Tibial nerve (tissue), 4 donors: ENCODE results near the gene CSNK2A1. TPM values are rescaled to one million over a fixed set of nuclear protein-coding genes. Genes with fewer than 3 reads are reported as not detected.
A peak's percentile ranks its signal among the peaks of the same experiment; 100 is the strongest.
"Not testable (repeated sequence)": the region's sequence is repeated elsewhere in the genome, so short reads cannot be mapped to it uniquely, and the experiment has no call there.

Experiments
- DNase-seq, 2 donors: peaks; one replicate each; pipeline ENCODE4 v3.0.0-alpha.2; 2019; ENCODE audit warnings: low spot score in 2 of 2
- H3K27ac ChIP-seq, 4 donors: fragments of 200-600 bp; sonication (generic) in 3 of 4; one replicate each; pipeline ENCODE4 v1.5.1; 2017 to 2019; ENCODE audit warnings: mild to moderate bottlenecking in 1 of 4
- H3K27me3 ChIP-seq, 2 donors: fragments of 200-600 bp; sonication (generic) in 1 of 2; one replicate each; pipeline versions ENCODE4 v1.5.1 to v1.6.0; 2017 to 2019
- H3K36me3 ChIP-seq, 3 donors: fragments of 200-600 bp; sonication (generic); one replicate each; pipeline ENCODE4 v1.5.1; 2018 to 2019
- H3K4me1 ChIP-seq, 4 donors: fragments of 200-600 bp; sonication (generic) in 3 of 4; one replicate each; pipeline ENCODE4 v1.5.1; 2017 to 2019
- H3K4me3 ChIP-seq, 4 donors: fragments of 200-600 bp; sonication (generic) in 3 of 4; one replicate each; pipeline ENCODE4 v1.5.1; 2017 to 2019; ENCODE audit warnings: mild to moderate bottlenecking in 1 of 4, moderate library complexity in 1 of 4
- H3K9me3 ChIP-seq, 4 donors: fragments of 200-600 bp; sonication (generic) in 3 of 4; one replicate each; pipeline ENCODE4 v1.5.1; 2017 to 2019
- CTCF ChIP-seq, 5 experiments: fragments of 200-600 bp in 3 of 5; fragments of 450-650 bp in 2 of 5; sonication (generic) in 3 of 5; IDR thresholded peaks; one replicate each; pipeline ENCODE4 v1.5.1; 2016 to 2019; ENCODE audit warnings: antibody characterized with exemption in 5 of 5, mild to moderate bottlenecking in 3 of 5, moderate library complexity in 2 of 5
- EP300 ChIP-seq, 2 donors: sonication (generic); formaldehyde crosslinking; IDR thresholded peaks; one replicate each; pipeline ENCODE4 v1.6.1; 2017; ENCODE audit warnings: antibody characterized with exemption in 2 of 2, mild to moderate bottlenecking in 1 of 2
- POLR2A ChIP-seq, 2 donors: fragments of 450-650 bp; IDR thresholded peaks; one replicate each; pipeline ENCODE4 v1.6.1; 2017; ENCODE audit warnings: antibody characterized with exemption in 2 of 2, mild to moderate bottlenecking in 2 of 2, moderate library complexity in 2 of 2
- WGBS, 2 donors: methylation state at CpG; one replicate each; pipeline ENCODE4 v1.1.5; 2018; 5-methylcytosine and 5-hydroxymethylcytosine counted together
- total RNA-seq, 4 donors: library from RNA; depleted of rRNA; stranded (reverse); fragments of >200 nt; gene quantifications; one replicate each; pipeline ENCODE4 v1.1.0, GENCODE V29; 2016

The CSNK2A1 gene
- total RNA-seq, 4 donors from 2014 or later, result 60.7 to 73.0 (median 64.1) TPM

DNA sequence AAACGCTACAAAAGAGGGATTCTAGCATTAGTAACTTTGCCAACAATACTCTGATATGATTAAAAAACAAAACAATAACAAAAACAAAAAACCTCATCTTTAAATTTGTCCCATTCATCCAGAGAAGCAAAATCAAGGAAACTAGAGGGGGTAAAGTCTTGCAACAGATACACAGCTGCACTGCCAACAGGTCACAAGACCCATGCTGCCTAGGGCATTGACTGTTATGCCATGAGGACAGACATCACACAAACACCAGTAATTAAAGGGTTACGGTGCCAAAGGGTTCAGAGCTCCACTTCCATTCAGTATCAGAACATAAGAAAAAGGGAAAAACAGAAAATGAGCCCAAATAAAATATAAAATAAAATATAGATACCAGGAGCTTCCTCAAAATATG is 82.9 kb downstream of the CSNK2A1 start:
- H3K36me3 ChIP-seq, result no peaks in the 10 kb centered on the region
- peak overlapping the region in 2 of 4 donors; percentile 92 for H3K27ac ChIP-seq
- DNase-seq, result peak in 1 of 2 donors; percentile 48
- H3K27me3 ChIP-seq, result no peaks in the 10 kb centered on the region
- H3K9me3 ChIP-seq, result no peaks in the 10 kb centered on the region
- peak overlapping the region in 1 of 4 donors; percentile 98 for H3K4me3 ChIP-seq
- no peak for TF ChIP-seq CTCF (IDR thresholded peaks at IDR 0.05)
- TF ChIP-seq EP300 (IDR thresholded peaks at IDR 0.05), result no peak
- no peak for TF ChIP-seq POLR2A (IDR thresholded peaks at IDR 0.05)
- WGBS, 2 donors, result 34 to 43% methylated on average over 2 of the region's 2 CpGs
- H3K4me1 ChIP-seq, result peaks cover 0 to 50% (median 18%) of the 10 kb centered on the region in 4 donors

DNA sequence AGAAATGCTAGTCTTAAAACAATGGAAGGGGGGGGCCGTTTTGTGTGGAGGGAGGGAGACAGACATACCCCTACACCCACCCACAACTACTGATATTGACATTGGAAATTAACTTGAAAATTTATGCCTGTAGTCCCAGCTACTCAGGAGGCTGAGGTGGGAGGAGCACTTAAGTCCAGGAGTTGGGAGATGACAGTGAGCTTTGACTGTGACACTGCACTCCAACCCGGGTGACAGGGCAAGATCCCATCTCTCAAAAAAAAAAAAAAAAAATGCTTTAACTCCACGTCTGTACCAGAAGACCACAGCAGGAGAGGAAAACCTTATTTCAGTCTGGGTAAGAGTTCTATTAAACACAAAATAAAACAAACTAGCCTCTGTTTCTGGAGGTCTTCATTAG is 83.4 kb downstream of the CSNK2A1 start:
- Histone ChIP-seq H3K4me1 (peaks cover 0 to 51% (median 18%) of the 10 kb centered on the region in 4 donors), H3K4me3 (no peak overlapping the region), H3K27ac (no peak overlapping the region), H3K27me3 (no peaks in the 10 kb centered on the region), H3K36me3 (no peaks in the 10 kb centered on the region), H3K9me3 (no peaks in the 10 kb centered on the region)
- 21 to 31% methylated on average over 3 of the region's 3 CpGs for WGBS, 2 donors
- TF ChIP-seq CTCF (IDR thresholded peaks at IDR 0.05) (no peak), EP300 (IDR thresholded peaks at IDR 0.05) (no peak), POLR2A (IDR thresholded peaks at IDR 0.05) (no peak)
- no peak for DNase-seq

GRCh38 chr20:458776-459175 is 84.8 kb downstream of the CSNK2A1 start:
- H3K27me3 ChIP-seq, result no peaks in the 10 kb centered on the region
- peaks cover 0 to 51% (median 18%) of the 10 kb centered on the region in 4 donors for H3K4me1 ChIP-seq
- no peak overlapping the region for H3K4me3 ChIP-seq
- TF ChIP-seq EP300 (IDR thresholded peaks at IDR 0.05), result no peak
- no peak for TF ChIP-seq POLR2A (IDR thresholded peaks at IDR 0.05)
- TF ChIP-seq CTCF (IDR thresholded peaks at IDR 0.05), result no peak
- H3K9me3 ChIP-seq, result no peaks in the 10 kb centered on the region
- no peak overlapping the region for H3K27ac ChIP-seq
- 36 to 44% methylated on average over 6 of the region's 6 CpGs for WGBS, 2 donors
- no peaks in the 10 kb centered on the region for H3K36me3 ChIP-seq
- DNase-seq, result no peak

- TF ChIP-seq EP300 (IDR thresholded peaks at IDR 0.05) (no peak), POLR2A (IDR thresholded peaks at IDR 0.05) (no peak)
- Histone ChIP-seq H3K4me1 (peaks cover 0 to 28% (median 6%) of the 10 kb centered on the region in 4 donors), H3K9me3 (no peaks in the 10 kb centered on the region), H3K27ac (no peak overlapping the region), H3K27me3 (no peaks in the 10 kb centered on the region), H3K4me3 (no peak overlapping the region), H3K36me3 (no peaks in the 10 kb centered on the region)
- no peak for DNase-seq
- WGBS, 2 donors, result 86 to 91% methylated on average over 3 of the region's 3 CpGs
Measured at GRCh38 chr20:454951-455350, 88.6 kb downstream of the CSNK2A1 start.

DNA sequence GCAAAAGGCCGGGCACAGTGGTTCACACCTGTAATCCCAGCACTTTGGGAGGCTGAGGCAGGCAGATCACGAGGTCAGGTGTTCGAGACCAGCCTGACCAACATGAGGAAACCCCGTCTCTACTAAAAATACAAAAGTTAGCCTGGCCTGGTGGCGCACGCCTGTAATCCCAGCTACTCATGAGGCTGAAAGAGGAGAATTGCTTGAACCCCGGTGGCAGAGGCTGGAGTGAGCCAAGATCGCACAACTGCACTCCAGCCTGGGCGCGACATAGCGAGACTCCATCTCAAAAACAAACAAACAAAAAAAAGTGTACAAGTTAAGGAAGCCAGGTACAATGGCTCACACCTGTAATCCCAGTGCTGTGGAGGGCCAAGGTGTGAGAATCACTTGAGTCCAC is 91.6 kb downstream of the CSNK2A1 start:
- not testable (repeated sequence) for H3K4me1 ChIP-seq, H3K27ac ChIP-seq, H3K4me3 ChIP-seq, H3K9me3 ChIP-seq, H3K36me3 ChIP-seq, DNase-seq, H3K27me3 ChIP-seq
- 84 to 90% methylated on average over 11 of the region's 11 CpGs for WGBS, 2 donors

DNA sequence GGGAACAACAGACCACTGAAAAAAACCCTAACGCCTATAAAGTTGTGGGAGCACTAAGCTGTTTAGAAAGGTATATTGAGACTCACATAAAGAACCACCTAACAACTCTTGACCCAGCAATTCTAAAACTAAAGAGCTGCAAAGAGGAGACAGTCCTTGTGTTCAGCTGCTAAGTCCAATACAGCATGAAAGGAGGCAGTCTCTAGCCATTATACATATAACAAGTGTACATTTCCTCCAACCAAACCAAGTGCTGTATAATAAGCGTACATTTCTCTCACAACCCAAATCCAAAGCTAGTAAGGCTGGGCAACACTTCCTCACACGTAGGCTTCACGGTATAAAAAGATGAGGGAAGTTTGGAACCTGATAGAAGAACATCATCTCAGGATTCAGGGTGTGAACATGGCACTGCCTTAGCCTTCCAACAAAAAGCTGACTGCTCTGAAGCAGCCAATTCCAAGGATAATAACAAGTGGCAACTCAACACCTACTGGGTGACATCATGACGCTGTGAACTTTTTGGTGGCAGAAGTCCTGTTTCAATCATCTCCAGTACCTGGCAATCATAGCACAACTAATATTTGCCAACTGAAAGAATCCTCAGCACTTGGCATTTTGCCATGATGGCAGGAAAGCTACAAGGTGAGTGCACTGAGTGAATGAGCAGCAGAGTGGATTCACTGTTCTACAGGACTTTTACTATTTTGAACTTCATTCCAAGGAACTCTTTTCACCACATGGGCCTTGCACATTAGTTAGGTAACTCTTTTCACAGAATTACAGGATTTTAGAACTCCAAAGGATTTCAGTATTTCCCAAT is 97.9 kb downstream of the CSNK2A1 start:
- TF ChIP-seq POLR2A (IDR thresholded peaks at IDR 0.05) (no peak), EP300 (IDR thresholded peaks at IDR 0.05) (no peak), CTCF (IDR thresholded peaks at IDR 0.05) (no peak)
- WGBS, 2 donors, result 85 to 88% methylated on average over 5 of the region's 5 CpGs
- no peaks in the 10 kb centered on the region for H3K27me3 ChIP-seq
- H3K27ac ChIP-seq, result no peak overlapping the region
- H3K4me3 ChIP-seq, result no peak overlapping the region
- no peak for DNase-seq
- H3K36me3 ChIP-seq, result peaks cover 0 to 72% (median 0%) of the 10 kb centered on the region in 3 donors
- no peaks in the 10 kb centered on the region for H3K9me3 ChIP-seq
- peaks cover 0 to 17% (median 0%) of the 10 kb centered on the region in 4 donors for H3K4me1 ChIP-seq
